DMS79 treated with DMSO at 0.1 percent for 48 hours (cell line): ENCODE data around the gene DDIT3.

Experiments used
- DNase-seq: peaks from one replicate; lab custom pipeline; 2025; lab: John Stamatoyannopoulos, UW

The DDIT3 gene

DNA sequence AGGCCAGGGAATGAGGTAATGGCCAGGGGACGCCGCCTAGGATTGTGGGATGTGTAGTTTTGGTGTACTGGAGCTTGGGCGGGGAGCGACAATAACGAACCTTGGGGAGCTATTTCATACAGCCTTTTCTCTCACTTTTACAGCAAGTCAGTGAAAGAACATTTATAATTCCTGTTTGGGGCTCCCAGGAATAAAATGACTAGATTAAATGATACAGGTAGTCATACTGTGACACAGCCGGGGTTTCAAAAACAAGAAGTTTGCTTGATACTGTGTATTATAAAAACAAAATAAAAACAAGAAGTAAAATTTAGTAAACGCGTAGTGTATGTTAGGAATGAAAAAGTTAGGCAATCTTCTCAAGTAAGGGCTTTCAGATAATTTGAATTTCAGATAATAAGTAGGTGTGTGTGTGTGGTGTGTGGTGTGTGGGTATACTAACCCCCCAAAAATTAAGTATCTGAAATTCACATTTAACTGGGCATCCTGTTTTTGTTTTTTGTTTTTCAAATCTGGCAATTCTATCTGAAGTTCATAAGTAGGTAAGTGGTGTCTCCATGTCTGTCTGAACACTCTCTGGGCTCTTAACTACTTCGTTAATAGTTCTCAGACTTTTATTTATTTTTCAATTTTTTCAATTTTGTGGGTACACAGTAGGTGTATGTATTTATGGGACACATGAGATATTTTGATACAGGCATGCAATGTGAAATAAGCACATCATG, 27.1 kb upstream of the DDIT3 start:
- DNase-seq: no peak

DNA sequence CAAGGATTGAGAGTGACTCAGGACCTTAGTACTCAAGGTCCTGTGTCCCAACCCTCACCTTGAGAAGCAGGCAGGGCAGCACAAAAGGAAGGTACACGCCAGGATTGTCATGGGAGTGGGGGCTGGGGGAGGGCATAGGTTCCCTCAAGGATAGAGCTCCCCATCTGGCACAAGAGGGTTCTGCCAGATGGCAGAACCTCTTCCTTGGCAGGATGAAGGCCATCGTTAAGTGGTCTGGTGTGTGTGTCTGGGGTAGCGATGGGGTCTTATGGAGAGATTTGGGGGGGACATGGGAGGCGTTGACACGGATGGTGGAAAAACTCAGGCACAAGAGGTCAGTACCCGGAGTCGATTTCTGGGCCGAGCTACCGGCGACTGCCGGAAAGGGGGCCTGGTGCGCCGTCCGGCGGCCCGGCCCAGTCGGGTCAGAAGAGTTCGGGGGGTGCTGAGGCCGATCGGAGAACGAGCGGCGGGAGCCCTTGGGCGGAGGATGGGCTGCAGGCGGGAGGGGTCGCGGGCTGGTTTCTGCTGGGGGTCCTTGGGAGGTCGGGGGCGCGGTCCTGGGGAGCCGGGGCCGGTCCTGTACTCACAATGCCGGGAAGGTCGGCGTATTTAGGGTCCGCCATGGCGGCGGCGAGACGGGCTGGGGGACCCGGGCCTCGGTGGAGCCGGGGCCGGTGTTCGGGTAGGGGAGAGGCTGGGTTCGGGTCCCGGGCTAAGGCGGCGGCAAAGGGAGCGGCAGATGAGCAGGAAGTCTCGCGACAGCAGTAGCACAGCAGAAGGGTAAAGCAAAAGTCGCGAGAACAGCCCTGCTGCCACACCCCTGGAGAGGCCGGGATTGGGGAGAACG, 26.3 kb upstream of the DDIT3 start, which contains the start of gene DCTN2:
DCTN2 (minus strand) TSS at position 755 of the 850 bp plus-strand sequence; CDS start at position 626, 129 bp downstream.
- DNase-seq: peak; percentile 89

DNA sequence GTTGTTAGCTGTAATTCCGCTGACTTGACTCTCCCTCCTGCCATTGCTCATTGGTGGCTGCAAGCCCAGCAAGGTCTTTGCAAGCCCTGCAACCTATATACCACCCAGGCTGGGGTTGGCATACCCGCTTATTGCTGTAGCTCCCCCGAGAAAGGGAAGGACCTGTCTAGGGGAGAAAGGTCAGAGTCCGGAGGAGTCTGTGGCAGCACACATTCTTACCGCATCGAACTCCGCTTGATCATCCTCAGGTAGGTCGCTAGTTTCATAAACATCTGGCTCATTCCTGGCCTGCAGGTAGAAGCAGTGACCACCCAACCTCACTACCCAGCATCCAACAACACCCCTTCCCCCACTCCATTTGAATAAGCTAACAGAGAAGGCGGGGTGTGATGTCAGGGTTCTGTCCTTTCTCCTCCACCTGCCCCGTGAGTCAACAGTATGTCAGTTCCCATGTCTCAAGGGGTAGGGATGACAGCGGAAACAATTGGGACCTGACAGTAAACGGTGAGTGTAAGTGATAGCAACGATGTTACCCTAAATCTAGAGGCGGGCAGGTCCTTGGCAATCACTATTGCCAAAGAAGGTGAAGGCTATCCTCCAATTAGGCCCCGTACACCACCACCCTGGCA, 25.6 kb upstream of the DDIT3 start:
- no peak for DNase-seq

DNA sequence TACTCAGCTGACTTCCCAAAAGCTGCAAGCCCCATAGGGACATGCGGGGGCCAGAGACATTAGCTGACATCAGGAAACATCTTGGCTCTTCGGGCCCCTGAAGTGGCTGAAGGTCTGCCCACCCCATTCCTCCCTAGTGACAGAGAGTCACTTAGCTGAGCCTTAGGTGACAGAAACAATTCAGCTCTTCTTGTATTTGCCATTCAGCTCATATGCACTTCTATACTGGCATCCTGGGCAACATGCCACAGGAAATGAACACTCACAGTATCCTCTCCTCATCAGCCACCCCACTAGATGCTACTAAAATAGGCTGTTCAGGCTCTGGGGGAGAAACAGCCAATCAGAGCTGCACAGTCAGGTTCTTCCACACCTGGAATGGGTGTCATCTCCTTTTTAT, 23.3 kb upstream of the DDIT3 start:
- no peak for DNase-seq

DNA sequence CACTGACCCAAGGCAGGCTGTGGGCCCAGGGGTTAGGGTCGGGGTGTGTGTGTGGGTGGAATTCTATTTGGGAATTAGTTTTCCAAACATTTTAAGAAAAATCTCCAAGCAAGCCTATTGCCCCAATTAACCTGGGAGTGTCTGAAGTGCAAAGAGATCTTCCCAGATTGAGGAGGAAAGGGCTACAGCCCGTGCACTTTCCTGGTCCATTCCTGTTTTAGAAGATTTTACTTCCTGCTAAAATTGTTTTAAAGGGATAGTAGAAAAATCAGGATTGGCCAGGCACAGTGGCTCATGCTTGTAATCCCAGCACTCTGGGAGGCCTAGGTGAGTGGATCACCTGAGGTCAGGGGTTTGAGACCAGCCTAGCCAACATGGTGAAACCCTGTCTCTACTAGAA, 21.4 kb upstream of the DDIT3 start:
- no peak for DNase-seq

DNA sequence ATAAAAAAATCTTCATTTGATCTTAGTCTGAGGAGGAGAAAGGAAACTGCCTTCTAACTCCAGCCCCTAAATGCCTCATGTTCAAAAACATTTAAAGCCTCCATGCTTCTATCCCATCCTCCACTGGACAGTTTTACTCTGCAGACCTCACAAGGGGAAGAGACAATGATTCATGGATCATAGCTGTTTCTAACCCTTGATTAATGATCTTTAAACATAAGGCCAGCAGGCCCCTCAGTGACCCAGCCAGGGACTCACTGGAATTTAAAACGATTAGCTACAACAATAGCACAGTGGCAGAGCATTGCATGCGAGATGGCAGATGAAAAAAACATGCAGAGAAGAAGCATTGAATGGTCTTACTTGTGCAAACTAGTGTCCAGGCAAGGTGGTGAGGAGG, 20.7 kb upstream of the DDIT3 start:
- no peak for DNase-seq

DNA sequence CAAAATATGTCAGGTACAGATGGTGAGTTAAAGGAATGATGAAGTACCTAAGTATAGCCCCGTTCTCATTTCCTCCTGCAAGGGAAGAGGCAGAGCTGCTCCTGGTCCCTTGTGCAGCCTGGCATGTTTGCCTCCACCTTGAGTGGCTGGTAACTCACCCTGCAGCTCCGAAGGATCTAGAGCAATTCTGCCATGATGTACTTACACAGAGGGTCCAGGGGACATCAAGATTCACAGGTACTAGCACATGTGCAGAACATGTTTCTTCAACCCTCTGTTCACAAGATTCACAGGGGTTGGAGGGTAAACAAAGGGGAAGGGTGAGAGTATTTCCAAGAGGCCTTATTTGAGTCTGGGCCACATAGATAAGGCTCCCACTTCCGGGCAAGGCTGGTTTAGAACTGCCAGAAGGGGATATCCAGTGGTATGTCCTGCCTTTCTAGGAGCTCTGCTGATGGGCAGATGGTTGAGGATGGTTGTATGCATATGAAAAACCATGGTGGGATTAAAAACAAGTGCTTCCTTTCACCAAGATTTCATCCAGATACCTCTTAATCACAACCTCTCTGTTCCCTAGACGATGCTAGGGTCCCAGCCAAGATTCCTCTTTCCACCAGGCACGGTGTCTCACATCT, 18.9 kb upstream of the DDIT3 start:
- no peak for DNase-seq

DNA sequence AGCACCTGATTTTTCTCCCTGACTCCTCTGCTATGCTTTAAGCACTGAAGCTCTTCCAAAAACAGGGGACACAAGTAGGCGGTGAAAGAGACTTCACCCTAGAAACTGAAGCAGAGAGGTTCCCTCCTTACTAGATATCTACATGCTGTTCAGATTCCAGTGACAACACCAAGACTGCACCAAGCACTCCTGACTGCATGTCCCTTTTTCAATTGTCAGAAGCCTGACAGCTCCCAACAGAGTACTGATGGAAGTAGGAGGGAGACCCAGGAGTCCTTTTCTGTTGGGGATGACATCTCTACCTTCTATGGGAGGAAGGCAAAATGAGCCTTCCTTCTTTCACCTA, 16.3 kb upstream of the DDIT3 start:
- DNase-seq: no peak

DNA sequence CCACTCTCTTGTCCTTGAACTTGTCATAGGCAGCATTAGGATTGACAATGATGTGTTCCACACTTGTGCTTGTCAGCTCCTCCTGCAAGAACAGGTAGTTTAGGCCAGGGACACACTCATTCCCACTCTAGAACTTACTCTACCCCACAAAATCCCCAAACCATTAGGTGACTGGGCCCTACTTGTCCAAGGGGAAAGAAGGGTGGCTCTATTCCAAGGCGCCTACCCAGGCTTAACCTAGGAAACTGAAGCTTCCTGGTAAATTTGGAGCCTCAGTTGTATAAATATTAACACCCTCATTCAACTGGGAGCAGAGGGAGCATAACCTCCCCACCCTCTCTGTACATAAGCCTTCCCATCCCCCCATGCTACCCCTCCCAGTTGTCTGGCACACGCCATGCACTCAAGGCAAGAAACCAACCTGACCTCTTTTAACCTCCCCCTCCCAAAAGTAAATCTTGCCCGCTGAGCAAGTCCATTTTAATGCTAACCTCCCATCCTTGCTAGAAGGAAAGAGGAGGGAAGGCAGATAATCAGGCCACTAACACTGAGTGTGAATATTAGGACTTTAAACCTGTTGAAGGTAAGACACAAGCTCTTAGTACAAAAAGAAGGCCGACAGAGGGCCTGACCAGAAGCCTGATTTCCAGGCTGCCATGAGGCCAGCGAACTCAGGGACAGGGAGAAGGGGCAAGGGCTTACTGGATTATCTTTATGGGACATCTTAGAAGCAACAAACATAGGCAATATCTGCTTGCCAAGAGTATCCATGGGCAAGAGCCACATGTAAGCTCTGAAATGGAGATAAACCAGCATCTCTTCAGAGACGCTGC, 15.7 kb upstream of the DDIT3 start:
- no peak for DNase-seq

DNA sequence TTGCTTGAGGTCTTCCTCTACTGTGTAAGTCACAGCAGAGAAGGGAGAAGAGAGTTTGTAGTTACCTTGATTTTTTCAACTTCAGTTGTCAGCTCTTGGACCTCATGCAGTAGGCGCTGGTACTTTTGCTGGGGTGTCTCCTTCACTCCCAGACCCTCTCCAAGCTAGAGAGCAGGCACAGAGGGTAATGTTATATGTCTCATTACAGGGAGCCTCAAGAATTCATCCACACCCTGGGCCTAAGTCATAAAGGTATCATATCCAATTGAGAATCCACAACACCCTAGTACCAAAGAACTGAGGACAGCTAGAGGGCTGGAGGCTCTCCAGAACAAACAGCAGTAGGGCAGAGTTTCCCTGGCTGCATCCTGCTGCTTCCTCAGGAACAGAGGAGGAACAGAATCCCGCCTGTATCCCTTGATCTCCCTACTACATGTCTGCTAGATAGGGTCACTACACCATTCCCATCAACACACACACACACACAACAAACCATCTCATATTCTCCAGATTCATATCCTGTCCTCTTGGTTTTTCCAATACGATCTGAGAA, 14.8 kb upstream of the DDIT3 start:
- DNase-seq: no peak

DNA sequence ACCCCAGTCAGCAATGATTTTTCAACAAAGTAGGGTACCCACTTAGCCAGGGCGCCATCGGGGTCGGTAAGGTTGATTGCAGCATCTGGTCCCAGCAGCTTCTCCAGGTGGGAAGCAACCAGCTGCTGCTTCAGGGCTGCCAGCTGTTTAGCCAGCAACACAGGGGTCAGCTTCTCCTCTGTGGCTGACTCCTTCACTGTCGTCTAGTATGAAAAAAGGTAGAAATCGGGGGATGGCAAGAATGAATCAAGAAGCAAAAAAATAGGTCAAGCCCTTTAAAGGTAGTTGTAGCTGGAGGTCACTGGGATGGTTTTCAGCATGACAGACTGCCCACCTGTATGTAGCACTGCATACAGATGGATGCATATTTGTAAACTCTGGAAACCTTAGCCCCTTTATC, 13.9 kb upstream of the DDIT3 start:
- DNase-seq: no peak

DNA sequence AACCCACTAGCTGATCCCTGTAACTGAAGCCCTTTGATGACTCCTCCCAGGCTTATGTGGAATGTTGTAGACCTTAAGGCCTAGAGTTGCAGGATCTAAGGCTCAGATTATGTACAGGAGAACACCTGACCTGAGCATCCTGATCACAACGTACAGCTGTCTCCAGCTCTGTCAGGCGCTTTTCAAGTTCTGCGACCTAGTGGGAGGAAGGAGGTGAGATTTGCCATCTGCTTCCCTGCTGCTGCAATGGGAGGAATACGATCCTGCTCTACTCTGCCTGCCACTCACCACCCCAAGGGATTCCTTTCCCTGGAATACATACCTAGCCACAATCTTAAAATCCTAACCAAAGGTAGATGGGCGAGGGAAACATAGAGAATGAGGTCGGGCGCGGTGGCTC, 12.8 kb upstream of the DDIT3 start:
- DNase-seq: no peak

DNA sequence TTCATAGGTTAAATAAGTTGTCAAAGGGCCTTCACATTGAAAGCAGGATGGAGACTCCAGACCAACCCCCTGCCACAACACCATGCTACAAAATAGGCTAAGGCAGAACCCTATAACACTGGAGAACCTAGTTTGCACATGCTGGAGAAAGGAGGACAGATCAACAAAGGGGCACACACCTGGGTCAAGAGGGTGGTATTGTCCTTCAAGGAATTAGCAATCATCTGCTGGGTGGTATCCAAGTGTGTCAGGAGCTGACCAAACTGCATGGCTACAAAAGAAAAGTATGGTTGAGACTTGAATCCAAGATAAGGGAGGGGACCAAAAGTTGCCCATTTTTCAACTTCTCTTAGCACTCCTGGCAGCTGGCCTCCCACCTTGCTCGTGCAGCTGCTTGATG, 11.5 kb upstream of the DDIT3 start:
- DNase-seq: no peak

DNA sequence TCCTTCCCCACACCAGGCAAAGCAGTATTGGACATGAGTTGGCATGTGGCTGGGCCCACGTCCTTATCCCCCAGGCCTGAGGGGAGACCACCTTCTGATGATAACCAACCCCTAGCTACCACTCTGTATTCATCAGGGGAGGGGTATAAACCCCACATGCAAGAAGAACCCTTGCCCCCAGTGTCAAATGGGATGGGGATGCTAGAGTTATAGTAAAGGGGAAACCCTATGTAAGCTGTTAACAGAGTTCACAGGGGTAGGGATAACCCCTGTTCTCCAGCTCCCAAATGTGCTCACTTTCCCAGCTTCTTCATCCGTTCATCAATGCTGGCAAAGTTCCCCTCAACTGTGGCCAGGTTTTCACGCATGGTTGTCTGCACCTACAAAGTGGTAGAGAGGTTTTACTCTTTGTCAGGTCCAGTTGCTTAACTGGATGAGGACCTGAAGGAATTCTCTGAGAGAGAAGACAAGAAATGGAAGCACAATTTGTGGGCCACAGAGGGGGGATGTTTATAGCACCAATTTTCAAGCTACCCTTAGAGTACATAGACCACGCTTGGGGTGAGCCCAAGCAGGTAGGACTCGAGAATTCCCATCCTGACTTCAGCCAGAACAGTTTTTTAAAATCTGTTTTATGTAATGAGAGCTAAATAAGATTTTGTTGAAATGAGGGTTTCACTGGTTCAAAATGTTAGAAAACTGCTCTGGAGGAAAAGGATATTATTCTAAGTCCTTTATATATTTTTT, 10.3 kb upstream of the DDIT3 start:
- no peak for DNase-seq

DNA sequence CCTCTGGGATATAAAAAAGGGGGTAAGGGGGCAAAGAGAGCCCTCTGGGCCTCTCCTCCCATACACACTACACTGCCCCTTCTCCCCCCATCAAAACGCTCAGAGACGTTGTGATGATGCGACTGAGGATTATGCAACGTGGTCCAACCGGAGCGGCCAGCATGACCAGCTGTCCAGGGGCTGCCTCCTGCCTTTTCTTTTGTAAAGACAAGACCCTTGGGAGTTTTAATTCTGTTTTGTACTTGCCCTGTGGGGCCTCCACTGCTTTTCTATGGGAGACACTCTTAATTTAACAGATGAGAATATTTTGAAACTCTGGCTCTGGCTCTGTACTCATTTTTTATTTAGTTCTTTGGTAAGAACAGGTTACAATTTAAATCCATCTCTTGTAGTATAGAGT, 9.5 kb upstream of the DDIT3 start:
- DNase-seq: no peak

DNA sequence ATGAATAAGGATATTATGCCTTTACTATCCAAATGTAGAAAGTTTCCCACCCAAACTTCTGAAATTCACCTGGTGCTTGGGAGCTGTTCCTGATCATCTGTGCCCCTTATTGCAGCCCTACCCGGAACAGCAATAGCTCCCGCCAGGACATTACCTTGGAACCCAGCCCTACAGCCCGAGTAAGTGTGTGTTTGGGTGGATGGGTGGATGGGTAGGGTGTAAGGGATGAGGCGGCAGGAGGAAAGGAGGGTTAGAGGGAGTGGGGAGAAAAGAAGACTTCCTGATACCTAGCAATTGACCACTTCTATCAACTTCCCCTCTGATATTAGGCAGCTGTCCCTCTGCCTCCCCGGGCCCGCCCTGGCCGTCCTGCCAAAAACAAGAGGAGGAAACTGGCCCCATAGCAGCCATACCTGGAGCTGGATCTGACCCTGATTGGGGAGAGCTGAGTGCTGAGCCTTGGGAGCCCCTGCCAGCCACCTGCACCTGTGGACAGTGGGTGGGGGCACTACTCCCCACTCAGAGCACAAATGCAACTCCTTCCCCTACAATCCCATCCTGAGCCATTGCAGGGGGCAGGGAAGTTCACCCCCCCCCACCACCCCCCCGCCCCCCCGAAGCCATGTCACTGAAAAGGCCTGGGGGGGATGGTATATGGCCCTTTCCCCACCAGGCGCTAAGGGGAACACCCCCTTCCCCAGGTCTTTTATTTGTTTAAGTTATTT, 8.7 kb upstream of the DDIT3 start:
- DNase-seq: no peak

DNA sequence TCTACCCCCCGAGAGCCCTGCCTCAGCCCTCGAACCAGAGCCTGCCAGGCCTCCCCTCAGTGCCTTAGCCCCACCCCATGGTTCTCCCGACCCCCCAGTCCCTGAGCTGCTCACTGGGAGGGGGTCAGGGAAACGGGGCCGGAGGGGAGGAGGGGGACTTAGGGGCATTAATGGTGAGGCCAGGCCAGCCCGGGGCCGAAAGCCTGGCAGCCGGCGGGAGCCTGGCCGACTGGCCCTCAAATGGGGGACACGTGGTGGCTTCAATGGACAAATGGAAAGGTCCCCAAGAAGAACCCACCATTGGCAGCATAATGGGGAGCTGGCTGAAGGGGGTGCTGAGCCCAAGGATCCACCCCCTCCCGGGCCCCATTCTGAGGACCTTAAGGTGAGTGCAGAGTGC, 7.9 kb upstream of the DDIT3 start:
- no peak for DNase-seq

DNA sequence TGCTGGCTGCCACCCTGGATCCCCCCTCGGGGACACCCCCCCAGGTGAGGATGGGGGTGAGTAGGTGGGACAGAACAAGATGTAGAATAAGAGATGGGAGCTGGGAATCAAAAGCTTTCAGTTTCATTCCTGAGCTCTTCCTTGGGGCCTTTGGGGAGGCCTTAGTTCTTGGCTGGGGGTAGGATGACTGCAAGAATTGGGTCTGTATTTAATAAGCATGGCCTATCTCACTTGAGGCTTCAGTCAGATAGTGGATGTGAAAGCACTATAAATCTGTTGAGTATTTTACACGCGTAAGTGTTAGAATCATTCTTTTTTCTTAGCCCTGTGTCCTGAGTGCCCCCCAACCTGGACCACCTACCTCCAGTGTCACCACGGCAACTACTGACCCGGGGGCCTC, 6.9 kb upstream of the DDIT3 start:
- DNase-seq: no peak

DNA sequence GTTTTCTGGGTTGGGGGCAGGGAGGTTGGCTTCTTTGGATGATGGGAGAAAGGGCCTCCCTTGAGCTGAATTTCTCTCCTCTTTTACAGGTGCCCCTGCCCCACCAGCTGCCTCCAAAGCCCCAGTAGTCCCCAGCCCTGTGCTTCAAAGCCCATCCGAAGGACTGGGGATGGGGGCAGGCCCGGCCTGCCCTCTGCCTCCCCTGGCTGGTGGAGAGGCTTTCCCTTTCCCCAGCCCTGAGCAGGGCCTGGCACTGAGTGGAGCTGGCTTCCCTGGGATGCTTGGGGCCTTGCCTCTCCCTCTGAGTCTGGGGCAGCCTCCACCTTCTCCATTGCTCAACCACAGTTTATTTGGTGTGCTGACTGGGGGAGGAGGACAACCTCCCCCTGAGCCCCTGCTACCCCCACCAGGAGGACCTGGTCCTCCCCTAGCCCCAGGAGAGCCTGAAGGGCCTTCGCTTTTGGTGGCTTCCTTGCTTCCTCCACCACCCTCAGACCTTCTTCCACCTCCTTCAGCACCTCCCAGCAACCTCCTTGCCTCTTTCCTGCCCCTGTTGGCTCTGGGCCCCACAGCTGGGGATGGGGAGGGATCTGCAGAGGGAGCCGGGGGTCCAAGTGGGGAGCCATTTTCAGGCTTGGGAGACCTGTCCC, 6.3 kb upstream of the DDIT3 start:
- no peak for DNase-seq
